CD4-positive, alpha-beta T cell treated with Interferon alpha-2 for 1 hour (primary cell): ENCODE data around the gene TADA3.

ENCODE experiments used
- DNase-seq, 2 donors: peaks; one replicate each; pipeline ENCODE4 v3.0.0-alpha.2; 2020 to 2022

TADA3 gene

DNA sequence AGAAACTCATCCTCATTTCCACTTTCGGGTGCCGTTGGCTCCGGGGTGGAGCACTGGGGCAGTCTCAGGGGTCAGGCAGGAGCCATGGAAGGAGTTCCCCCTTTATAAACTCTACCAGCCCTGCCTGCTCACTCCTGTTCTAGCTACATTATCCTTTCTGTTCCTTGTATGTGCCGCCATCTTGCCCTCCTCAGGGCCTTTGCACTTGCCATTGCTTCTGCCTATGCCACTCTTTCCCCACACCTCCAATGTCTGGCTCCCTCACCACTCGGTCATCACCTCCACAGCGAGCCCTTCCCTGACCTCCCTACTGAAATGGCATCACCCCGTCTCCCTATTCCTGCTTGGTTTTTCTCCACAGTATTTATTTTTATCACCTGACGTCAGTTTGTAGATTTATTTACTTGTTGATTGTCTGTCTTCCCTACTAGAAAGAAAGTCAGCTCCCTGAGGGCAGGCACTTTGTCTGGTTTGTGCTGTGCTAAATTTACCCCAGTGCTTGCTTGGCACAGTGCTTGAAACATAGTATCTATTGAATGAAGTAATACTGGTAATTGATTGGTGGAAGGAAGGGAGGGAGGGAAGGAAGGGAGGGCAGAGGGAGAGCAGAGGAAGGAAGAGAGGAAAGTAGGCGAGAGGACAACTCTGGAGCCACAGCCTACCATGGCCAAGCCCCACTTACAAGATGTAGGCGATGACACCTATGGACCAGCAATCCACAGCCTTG lies 31.3 kb downstream of the TADA3 start:
- no peak for DNase-seq

- DNase-seq: no peak
These were observed 34.8 kb downstream of the TADA3 start for GRCh38 chr3:9757427-9757826.

GRCh38 chr3:9754678-9755077 lies 37.6 kb downstream of the TADA3 start:
- DNase-seq: no peak

DNA sequence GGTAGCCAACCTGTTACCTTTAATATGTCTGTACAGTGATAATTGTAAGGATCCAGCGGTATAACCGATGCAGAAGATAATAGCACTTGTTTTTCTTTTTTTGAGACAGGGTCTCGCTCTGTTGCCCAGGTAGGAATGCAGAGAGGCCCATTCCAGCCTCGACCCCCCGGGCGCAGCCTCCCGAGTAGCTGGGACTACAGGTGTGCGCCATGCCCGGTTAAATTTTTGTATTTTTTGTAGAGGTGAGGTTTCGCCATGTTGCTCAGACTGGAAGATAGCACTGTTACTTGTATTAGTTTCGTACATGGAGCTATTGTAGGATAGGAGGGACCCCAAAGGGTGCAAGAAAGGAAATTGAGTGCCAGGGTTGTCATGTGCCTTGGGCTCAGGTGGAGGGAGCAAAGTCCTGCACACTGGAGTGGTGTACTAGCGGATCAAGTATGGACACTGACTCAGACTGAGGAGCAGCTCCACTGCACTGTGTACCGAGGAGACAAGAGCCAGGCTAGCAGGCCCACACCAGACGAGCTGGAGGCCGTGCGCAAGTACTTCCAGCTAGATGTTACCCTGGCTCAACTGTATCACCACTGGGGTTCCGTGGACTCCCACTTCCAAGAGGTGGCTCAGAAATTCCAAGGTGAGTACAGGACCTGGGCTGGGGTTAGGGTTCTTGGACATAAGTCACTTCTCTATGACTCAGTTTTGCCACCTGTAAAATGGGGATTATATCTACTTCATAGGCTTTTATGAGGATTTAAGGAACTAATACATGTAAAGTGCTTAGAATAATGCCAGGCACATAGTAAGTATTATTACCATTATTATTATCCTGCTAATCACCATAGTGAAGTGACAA lies 41.5 kb downstream of the TADA3 start:
- DNase-seq: no peak

DNA sequence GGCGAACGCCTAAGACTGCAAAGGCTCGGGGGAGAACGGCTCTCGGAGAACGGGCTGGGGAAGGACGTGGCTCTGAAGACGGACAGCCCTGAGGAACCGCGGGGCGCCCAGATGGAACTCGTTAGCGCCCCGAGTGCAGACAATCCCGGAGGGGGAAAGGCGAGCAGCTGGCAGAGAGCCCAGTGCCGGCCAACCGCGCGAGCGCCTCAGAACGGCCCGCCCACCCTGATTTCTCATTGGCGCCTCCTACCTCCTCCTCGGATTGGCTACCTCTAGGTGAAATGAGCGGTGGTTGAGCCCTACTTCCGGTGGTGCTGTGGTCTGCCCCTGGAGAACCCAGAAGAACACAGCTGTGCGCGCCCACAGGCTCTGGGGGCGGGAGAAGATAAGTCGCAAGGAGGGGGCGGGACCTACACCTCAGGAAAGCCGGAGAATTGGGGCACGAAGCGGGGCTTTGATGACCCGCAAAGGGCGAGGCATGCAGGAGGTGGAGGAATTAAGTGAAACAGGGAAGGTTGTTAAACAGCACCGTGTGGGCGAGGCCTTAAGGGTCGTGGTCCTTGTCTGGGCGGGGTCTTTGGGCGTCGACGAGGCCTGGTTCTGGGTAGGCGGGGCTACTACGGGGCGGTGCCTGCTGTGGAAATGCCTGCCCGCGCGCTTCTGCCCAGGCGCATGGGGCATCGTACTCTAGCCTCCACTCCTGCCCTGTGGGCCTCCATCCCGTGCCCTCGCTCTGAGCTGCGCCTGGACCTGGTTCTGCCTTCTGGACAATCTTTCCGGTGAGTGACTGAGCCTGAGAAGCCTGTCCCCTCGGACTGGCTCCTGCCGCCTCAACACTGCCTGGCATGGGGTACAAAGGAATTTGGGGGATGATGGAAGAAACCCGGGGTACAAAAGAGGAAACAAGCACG lies 42.4 kb downstream of the TADA3 start, which contains the start of gene OGG1:
Gene OGG1 (plus strand): TSS at position 308 of the 911 bp plus-strand sequence. CDS start 335 bp downstream, at position 643.
- peak; percentile 96 to 97 for DNase-seq

GRCh38 chr3:9749296-9749644 lies 43.0 kb downstream of the TADA3 start:
- no peak for DNase-seq

- DNase-seq: no peak
These were observed 44.2 kb downstream of the TADA3 start for GRCh38 chr3:9748031-9748430.

GRCh38 chr3:9747267-9747666 lies 45.0 kb downstream of the TADA3 start:
- DNase-seq: no peak

DNA sequence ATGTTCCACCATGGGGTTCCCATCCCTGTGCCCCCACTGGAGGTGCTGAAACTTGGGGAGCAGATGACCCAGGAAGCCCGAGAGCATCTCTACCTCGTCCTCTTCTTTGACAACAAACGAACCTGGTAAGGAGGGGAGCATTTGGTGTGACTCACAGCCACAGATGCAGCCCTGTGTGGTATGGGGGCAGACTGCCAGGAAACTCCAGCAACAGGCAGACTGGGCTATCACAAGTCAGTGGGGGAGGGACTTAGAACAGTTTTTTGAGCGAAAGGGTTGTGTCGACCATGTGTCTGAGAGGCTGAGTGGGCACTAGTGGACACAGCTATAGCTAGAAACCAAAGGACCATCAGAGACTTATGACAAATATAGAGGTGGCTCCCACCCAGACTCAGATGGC lies 45.9 kb downstream of the TADA3 start:
- DNase-seq: no peak

- no peak for DNase-seq
These were observed 46.8 kb downstream of the TADA3 start for GRCh38 chr3:9745521-9745920.

GRCh38 chr3:9744162-9744561 lies 48.1 kb downstream of the TADA3 start:
- DNase-seq: no peak

- no peak for DNase-seq
These were observed 48.7 kb downstream of the TADA3 start for GRCh38 chr3:9743548-9743947.

DNA sequence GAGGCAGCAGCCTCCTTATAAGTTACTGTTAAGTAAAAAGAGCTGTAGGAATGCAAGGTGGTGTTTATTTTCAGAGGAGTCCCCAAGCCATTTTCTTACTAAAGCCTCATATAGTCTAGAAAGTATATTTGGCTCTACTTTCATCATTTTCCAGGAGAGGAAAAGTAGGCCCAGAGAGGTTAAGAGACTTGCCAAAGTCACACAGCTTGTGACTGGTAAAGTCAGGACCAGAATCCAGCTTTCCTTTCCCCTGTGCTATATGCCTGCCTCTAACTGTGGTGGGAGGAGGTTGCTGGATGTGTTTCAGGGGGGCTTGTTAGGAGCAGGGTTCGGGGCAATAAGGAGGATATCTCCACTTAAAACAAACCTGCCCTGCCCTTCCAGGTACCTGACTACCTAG lies 49.7 kb downstream of the TADA3 start:
- DNase-seq: no peak

DNA sequence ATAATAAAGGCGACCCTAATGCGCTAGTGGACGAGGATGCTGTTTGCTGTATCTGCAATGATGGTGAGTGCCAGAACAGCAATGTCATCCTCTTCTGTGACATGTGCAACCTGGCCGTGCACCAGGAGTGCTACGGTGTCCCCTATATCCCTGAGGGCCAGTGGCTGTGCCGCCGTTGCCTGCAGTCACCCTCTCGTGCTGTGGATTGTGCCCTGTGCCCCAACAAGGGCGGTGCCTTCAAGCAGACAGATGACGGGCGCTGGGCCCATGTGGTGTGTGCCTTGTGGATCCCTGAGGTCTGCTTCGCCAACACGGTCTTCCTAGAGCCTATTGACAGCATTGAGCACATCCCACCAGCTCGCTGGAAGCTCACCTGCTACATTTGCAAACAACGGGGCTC lies 53.1 kb downstream of the TADA3 start:
- no peak for DNase-seq

DNA sequence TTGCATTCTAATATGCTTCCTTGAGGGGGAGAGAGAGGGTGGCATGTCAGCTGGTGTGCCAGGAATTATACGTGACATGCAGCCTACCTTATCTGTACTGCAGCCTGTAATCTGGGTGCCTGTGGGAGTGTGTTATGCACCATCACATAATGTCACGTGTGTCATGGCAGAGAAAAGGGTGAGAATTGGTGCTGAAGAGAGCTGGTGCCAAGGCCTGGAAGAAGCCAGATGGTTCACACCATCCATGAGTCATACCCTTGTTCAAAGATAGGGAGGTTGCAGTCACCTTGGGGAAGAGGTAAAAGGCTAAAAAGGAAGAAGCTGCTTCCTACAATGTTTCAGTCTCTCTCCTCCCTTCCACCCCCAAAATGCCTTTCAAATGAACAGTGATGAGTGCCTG lies 55.4 kb downstream of the TADA3 start:
- no peak for DNase-seq

DNA sequence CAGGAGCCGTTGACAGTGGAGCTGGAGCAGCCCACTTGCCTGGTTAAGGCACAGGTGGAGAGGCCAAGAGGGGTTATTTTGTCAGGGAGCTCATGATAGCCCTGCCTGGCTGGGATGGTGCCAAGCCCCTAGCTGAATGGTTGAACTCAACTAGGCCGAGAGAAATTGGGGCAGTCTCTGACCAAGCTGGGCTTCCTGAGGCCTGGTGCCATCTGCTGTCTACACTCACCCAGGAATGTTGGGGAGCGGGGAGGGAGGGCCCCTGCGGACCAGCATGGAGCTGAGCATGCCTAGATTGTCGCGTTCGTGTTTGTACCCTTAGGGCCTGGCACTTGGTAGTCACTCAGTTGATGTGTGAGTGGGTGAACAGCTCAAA lies 59.5 kb downstream of the TADA3 start:
- no peak for DNase-seq

- DNase-seq: peak; percentile 32 to 64
These were observed 60.1 kb downstream of the TADA3 start for GRCh38 chr3:9732080-9732739.

DNA sequence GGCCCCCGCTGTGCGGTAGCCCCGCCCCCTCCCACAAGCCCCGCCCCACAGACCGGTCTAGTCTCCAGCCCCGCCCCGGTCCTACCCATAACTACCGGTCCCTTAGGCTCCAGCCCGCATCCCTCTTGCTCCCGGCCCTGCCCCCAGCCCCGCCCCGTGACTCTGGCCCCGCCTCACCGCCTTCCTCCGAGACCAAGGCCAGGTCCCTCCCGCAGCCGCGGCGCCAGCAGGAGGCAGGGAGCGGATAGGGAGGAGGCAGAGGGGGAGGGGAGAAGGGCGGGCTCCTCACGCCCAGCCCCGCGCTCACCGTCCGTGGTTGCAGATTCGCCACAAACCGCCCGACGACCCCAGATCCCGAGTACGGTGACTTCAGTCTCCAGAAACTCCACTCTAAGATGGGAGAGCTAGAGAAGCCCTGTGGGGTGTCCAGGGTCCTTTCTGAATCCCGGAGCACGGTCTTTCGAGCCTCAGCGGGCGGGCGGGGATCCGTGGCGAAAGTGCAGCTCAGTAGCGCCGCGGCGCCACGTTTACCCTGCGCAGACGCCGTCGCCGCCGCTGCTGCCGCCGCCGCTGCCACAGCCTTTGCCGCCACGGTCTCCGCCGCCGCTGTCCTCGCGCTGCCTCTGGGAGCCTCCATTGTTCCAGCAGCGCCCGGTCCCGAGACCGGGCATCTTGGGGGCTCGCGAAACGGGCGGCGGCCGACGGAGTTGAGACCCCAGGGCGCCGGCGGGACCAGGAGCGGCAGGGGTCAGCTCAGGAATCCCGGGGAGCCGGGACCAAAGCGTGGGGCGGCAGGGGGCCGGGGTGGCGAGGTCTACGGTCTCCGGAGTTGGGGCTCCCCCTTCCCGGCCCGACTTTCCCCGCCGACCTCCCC lies 60.8 kb downstream of the TADA3 start, which contains the start of gene BRPF1:
Gene BRPF1 (plus strand): TSS at position 530 of the 874 bp plus-strand sequence. CDS start 2,406 bp downstream, outside the sequence.
- DNase-seq: peak; percentile 100

DNA sequence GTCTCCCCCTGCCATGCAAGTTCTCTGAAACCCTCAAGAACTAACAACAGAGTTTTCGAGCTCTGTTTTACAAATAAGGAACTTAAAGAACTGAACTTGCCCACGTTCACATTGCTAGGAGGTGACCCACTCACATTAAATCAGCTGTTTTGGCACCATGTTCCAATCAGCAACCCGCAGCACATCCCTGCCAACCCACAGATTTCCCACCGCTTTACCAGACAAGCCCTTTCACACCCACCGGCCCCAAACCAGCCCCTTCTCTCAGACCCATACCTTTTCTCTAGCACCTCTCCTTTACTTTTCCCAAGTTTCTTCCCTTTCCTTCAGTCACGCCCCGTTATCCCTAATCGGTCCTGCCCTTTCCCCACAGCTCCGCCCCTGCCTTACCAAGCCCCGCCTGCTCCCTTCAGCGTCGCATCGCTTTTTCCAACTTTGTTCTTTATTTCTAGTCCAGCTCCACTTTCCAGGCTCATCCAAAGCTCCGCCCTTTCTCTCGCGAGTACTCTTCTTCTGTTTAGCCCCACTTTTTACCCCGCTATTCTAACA lies 61.5 kb downstream of the TADA3 start:
- no peak for DNase-seq
